ENCODE data around the gene AP4E1.
A peak's percentile ranks its signal among the peaks of the same experiment; 100 is the strongest.
"Not testable (repeated sequence)": the region's sequence is repeated elsewhere in the genome, so short reads cannot be mapped to it uniquely, and the experiment has no call there.

Gene AP4E1

GRCh38 chr15:50905055-50905454 is 3.4 kb upstream of the AP4E1 start:
- TF ChIP-seq, protein P1, sequence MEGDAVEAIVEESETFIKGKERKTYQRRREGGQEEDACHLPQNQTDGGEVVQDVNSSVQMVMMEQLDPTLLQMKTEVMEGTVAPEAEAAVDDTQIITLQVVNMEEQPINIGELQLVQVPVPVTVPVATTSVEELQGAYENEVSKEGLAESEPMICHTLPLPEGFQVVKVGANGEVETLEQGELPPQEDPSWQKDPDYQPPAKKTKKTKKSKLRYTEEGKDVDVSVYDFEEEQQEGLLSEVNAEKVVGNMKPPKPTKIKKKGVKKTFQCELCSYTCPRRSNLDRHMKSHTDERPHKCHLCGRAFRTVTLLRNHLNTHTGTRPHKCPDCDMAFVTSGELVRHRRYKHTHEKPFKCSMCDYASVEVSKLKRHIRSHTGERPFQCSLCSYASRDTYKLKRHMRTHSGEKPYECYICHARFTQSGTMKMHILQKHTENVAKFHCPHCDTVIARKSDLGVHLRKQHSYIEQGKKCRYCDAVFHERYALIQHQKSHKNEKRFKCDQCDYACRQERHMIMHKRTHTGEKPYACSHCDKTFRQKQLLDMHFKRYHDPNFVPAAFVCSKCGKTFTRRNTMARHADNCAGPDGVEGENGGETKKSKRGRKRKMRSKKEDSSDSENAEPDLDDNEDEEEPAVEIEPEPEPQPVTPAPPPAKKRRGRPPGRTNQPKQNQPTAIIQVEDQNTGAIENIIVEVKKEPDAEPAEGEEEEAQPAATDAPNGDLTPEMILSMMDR (IDR thresholded peaks at IDR 0.05; ENCODE audit: control insufficient read depth, insufficient read depth, low read depth, low read length, missing control alignments) = no peak
- H3K4me3 ChIP-seq (ENCODE audit: control insufficient read depth, low read depth, low read length) = no peak overlapping the region
- DNase-seq (ENCODE audit: low read depth) = no peak

DNA sequence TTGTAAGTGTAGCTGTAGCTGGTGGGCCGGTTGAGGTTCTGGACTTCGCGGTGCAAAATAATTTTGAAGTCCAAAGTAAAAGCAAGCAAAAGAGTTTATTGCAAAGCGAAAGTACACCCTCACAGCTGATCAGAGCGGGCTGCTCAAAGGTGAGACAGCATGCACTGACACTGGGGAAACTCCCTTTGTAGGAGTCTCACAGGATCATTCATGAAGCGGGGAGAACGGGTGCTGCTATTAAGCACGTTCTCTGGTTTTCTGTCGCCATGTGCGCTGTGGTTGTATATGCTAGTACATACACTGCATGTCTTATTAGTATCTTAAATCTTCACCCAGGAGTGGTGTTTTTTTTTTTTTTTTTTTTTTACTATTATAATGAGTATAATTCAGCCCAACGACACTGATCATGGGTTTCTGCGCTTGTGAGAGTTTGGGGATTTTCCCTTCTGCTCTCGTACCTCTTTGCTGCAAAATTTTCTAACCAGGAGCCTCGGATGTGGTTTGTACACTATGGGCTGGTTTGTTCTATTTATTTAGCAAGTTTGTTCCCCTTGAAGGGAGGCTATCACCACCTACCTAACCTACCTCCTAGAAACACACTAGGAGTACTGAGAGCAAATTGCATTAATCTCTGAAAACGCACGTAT is 1.4 kb upstream of the AP4E1 start:
- H3K4me3 ChIP-seq (ENCODE audit: control insufficient read depth, low read depth, low read length) = peak overlapping the region; percentile 98
- TF ChIP-seq, protein P1 (IDR thresholded peaks at IDR 0.05; ENCODE audit: control insufficient read depth, insufficient read depth, low read depth, low read length, missing control alignments) = no peak
- DNase-seq (ENCODE audit: low read depth) = no peak

DNA sequence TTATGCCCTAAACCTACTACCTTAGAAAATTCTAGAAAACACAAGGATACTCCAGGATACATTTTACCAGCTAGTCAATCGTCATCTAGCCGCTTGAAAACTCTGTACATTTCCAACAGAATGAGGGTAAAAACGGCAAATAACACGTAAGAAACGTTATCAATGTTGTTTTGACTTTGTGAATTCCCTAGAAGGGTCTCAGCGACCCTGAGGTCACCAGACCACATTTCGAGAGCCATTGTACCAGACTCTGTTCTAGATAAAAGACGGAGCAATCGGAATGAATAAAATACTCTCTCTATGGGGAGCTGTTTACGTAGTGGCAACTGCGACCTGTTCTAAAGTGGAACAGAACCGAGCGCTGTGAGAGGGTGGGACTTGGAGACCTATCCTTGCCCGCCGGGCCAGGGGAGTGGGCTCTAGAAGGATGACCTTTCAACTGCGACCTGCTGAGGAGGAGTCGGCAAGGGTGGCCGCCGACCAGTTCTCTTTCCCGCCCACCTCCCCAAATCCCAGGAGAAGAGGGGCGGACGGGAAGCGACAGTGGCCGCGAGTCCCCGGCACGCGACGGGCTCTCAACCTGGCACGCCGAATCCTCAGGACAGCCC is 778 bp upstream of the AP4E1 start:
- DNase-seq (ENCODE audit: low read depth) = no peak
- TF ChIP-seq, protein P1 (IDR thresholded peaks at IDR 0.05; ENCODE audit: control insufficient read depth, insufficient read depth, low read depth, low read length, missing control alignments) = no peak

DNA sequence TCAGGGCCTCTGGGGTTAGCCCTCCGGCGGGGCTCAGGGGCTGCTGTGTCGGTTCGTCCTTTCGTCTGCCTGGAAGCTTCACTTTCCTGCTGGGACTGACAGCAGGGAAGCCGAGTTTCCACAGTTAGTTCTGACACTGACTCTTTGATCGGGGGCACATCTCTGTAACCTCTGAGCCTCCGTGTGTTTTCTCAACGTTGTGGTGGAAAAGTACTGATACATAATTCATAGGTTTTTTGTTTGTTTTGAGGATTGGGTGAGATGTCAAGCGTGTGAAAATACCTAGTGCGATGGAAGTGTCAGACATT is 481 bp downstream of the AP4E1 start:
- TF ChIP-seq, protein P1 (IDR thresholded peaks at IDR 0.05; ENCODE audit: control insufficient read depth, insufficient read depth, low read depth, low read length, missing control alignments) = no peak
- DNase-seq (ENCODE audit: low read depth) = no peak
- peak overlapping the region; percentile 98 for H3K4me3 ChIP-seq (ENCODE audit: control insufficient read depth, low read depth, low read length)

More for the DNA sequence above, 778 bp upstream of the AP4E1 start:
- peak overlapping the region; percentile 98 for H3K4me3 ChIP-seq (ENCODE audit: control insufficient read depth, low read depth, low read length)

DNA sequence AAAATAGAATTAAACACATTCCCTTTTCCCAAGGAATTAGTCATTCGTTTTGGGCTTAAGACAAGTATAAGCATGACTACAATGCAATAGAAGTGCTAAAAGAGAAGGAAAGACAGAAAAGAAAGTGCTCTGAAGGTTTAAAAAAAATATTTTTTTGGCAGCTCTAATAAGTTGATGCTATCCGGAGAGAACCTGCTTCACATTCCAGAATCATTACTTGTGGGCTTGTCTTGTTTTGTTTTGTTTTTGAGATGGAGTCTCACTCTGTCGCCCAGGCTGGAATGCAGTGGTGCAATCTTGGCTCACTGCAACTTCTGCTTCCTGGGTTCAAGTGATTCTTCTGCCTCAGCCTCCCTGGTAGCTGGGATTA is 1.9 kb downstream of the AP4E1 start:
- peak; percentile 86 for DNase-seq (ENCODE audit: low read depth)
- H3K4me3 ChIP-seq (ENCODE audit: control insufficient read depth, low read depth, low read length) = not testable (repeated sequence)

- TF ChIP-seq, protein P1 (IDR thresholded peaks at IDR 0.05; ENCODE audit: control insufficient read depth, insufficient read depth, low read depth, low read length, missing control alignments) = no peak
- no peak overlapping the region for H3K4me3 ChIP-seq (ENCODE audit: control insufficient read depth, low read depth, low read length)
Measured at GRCh38 chr15:50911001-50911400, 2.5 kb downstream of the AP4E1 start.

DNA sequence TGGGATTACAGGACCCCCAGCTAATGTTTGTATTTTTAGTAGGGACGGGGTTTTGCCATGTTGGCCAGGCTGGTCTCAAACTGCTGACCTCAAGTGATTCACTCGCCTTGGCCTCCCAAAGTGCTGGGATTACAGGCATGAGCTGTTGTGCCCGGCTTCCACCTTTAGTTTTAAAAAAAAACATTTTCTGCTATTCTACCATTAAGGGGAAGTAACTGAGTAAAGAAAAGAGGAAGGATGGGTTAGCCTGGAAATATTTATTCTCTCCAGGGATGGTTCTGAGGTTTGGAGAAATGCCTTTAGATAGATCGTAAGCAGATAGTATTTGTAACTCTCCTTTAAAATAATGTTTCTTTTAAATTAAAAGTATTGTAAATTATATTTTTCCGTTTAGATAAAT is 3.1 kb downstream of the AP4E1 start:
- TF ChIP-seq, protein P1 (IDR thresholded peaks at IDR 0.05; ENCODE audit: control insufficient read depth, insufficient read depth, low read depth, low read length, missing control alignments) = no peak
- DNase-seq (ENCODE audit: low read depth) = no peak
- no peak overlapping the region for H3K4me3 ChIP-seq (ENCODE audit: control insufficient read depth, low read depth, low read length)

More at GRCh38 chr15:50911001-50911400, 2.5 kb downstream of the AP4E1 start:
- DNase-seq (ENCODE audit: low read depth) = no peak

Data from AG09309 (cell line).